Liver (tissue), 9 donors: Measurements from ENCODE around the gene AGBL4. TPM values are rescaled to one million over a fixed set of nuclear protein-coding genes. Genes with fewer than 3 reads are reported as not detected.

Experiments used
- DNase-seq: peaks from one replicate; pipeline ENCODE4 v3.0.0-alpha.2; 2017; ENCODE audit warnings: low spot score
- H3K27ac ChIP-seq, 2 donors: one replicate each; pipeline ENCODE4 v1.7.0; 2013; ENCODE audit warnings: inconsistent platforms in 2 of 2, low read length in 2 of 2, control low read depth in 1 of 2, low read depth in 1 of 2, mild to moderate bottlenecking in 1 of 2
- H3K27me3 ChIP-seq, 4 donors: one replicate each; pipeline versions ENCODE4 v1.6.1 to v1.7.0; 2013; ENCODE audit warnings: low read length in 3 of 4, inconsistent platforms in 1 of 4, mild to moderate bottlenecking in 1 of 4, moderate library complexity in 1 of 4; ENCODE audit not compliant: control insufficient read depth in 4 of 4, insufficient read depth in 4 of 4
- H3K36me3 ChIP-seq, 4 donors: one replicate each; pipeline versions ENCODE4 v1.6.1 to v1.7.0; 2013; ENCODE audit warnings: low read length in 3 of 4, mild to moderate bottlenecking in 3 of 4, low read depth in 1 of 4, moderate library complexity in 1 of 4; ENCODE audit not compliant: control insufficient read depth in 4 of 4, insufficient read depth in 3 of 4
- H3K4me1 ChIP-seq, 4 donors: one replicate each; pipeline versions ENCODE4 v1.6.1 to v1.7.0; 2013; ENCODE audit warnings: low read length in 3 of 4, mild to moderate bottlenecking in 3 of 4, moderate library complexity in 1 of 4; ENCODE audit not compliant: control insufficient read depth in 4 of 4, insufficient read depth in 4 of 4
- H3K4me3 ChIP-seq, 3 donors: one replicate each; pipeline versions ENCODE4 v1.6.1 to v1.7.0; 2013; ENCODE audit warnings: low read length in 3 of 3, control low read depth in 1 of 3, low read depth in 1 of 3, mild to moderate bottlenecking in 1 of 3
- H3K9ac ChIP-seq, 2 donors: one replicate each; pipeline ENCODE4 v1.7.0; 2013; ENCODE audit warnings: low read length in 2 of 2, mild to moderate bottlenecking in 2 of 2, moderate library complexity in 2 of 2, control low read depth in 1 of 2, low read depth in 1 of 2
- H3K9me3 ChIP-seq, 4 donors: one replicate each; pipeline versions ENCODE4 v1.6.1 to v1.7.0; 2013; ENCODE audit warnings: low read length in 3 of 4; ENCODE audit not compliant: control insufficient read depth in 4 of 4
- ATF3 ChIP-seq: IDR thresholded peaks from 2 replicates; pipeline ENCODE4 v1.6.1; 2016; ENCODE audit warnings: antibody characterized with exemption
- CTCF ChIP-seq: fragments of 150-350 bp; IDR thresholded peaks from 2 replicates; pipeline ENCODE4 v1.5.1; 2017; ENCODE audit warnings: improper control_type of control experiment, low read depth, low read length; ENCODE audit not compliant: missing input control
- EGR1 ChIP-seq, 2 donors: IDR thresholded peaks; 2 replicates each; pipeline ENCODE4 v1.6.1; 2016 to 2018; ENCODE audit warnings: antibody characterized with exemption in 2 of 2, low read depth in 2 of 2
- FOXA1 ChIP-seq: IDR thresholded peaks from 2 replicates; pipeline ENCODE4 v1.6.1; 2016; ENCODE audit warnings: antibody characterized with exemption
- FOXA2 ChIP-seq: IDR thresholded peaks from 2 replicates; pipeline ENCODE4 v1.6.1; 2016; ENCODE audit warnings: antibody characterized with exemption
- GABPA ChIP-seq, 2 donors: IDR thresholded peaks in 1 of 2; conservative IDR thresholded peaks in 1 of 2; 2 replicates each; pipeline ENCODE4 v1.6.1; 2016; ENCODE audit warnings: antibody characterized with exemption in 2 of 2, mild to moderate bottlenecking in 1 of 2, moderate library complexity in 1 of 2
- HNF4A ChIP-seq, 2 donors: conservative IDR thresholded peaks; 2 replicates each; pipeline ENCODE4 v1.6.1; 2016; ENCODE audit warnings: antibody characterized with exemption in 2 of 2, mild to moderate bottlenecking in 2 of 2
- HNF4G ChIP-seq: IDR thresholded peaks from 2 replicates; pipeline ENCODE4 v1.6.1; 2016; ENCODE audit warnings: antibody characterized with exemption
- JUND ChIP-seq, 2 donors: IDR thresholded peaks; 2 replicates each; pipeline ENCODE4 v1.6.1; 2016; ENCODE audit warnings: antibody characterized with exemption in 2 of 2
- MAX ChIP-seq: IDR thresholded peaks from 2 replicates; pipeline ENCODE4 v1.6.1; 2016; ENCODE audit warnings: antibody characterized with exemption
- NR2F2 ChIP-seq: IDR thresholded peaks from 2 replicates; pipeline ENCODE4 v1.6.1; 2016; ENCODE audit warnings: antibody characterized with exemption
- RAD21 ChIP-seq, 2 donors: IDR thresholded peaks; 2 replicates each; pipeline ENCODE4 v1.6.1; 2016; ENCODE audit warnings: antibody characterized with exemption in 2 of 2, mild to moderate bottlenecking in 2 of 2
- REST ChIP-seq: IDR thresholded peaks from 2 replicates; pipeline ENCODE4 v1.6.1; 2016; ENCODE audit warnings: antibody characterized with exemption, mild to moderate bottlenecking
- RXRA ChIP-seq, 2 donors: IDR thresholded peaks; 2 replicates each; pipeline ENCODE4 v1.6.1; 2017 to 2018; ENCODE audit warnings: antibody characterized with exemption in 2 of 2, mild to moderate bottlenecking in 1 of 2
- SP1 ChIP-seq: IDR thresholded peaks from 2 replicates; pipeline ENCODE4 v1.6.1; 2018; ENCODE audit warnings: antibody characterized with exemption, mild to moderate bottlenecking
- TAF1 ChIP-seq: conservative IDR thresholded peaks from 2 replicates; pipeline ENCODE4 v1.6.1; 2016; ENCODE audit warnings: antibody characterized with exemption, mild to moderate bottlenecking
- YY1 ChIP-seq: IDR thresholded peaks from 2 replicates; pipeline ENCODE4 v1.6.1; 2016; ENCODE audit warnings: antibody characterized with exemption, mild to moderate bottlenecking
- ZBTB33 ChIP-seq: IDR thresholded peaks from 2 replicates; pipeline ENCODE4 v1.6.1; 2016; ENCODE audit warnings: antibody characterized with exemption
- WGBS: extraction: QIAGEN DNeasy Blood & Tissue Kit; methylation state at CpG from one replicate; pipeline ENCODE4 v1.1.7; 2013; 5-methylcytosine and 5-hydroxymethylcytosine counted together
- polyA plus RNA-seq, 2 donors: library from polyadenylated mRNA; stranded (reverse) in 1 of 2; unstranded in 1 of 2; fragments of 200-250 nt in 1 of 2; fragments of >200 nt in 1 of 2; fragmentation: Nextera tagmentation in 1 of 2; extraction: Ambion mirVana in 1 of 2; gene quantifications; one replicate each; pipeline versions ENCODE4 v1.2.1 to v1.2.3, GENCODE V29; 2013 to 2015
- total RNA-seq, 2 donors: library from RNA; depleted of rRNA; stranded (reverse); fragments of >200 nt; gene quantifications; one replicate each; pipeline ENCODE4 v1.2.3, GENCODE V29; 2014
- donor health status: healthy.
- donor health status: healthy.
- donor health status: healthy.
- donor health status: healthy.
- donor health status: healthy.

Gene AGBL4
- total and polyA plus RNA-seq, 4 donors: 0.75 to 0.76 TPM; not detected in 2

GRCh38 chr1:49465486-49466185, 558.1 kb downstream of the AGBL4 start:
- Histone ChIP-seq H3K27me3 (peaks cover 0 to 3% (median 0%) of the 10 kb centered on the region in 4 donors), H3K27ac (no peak overlapping the region), H3K9ac (no peak overlapping the region), H3K4me3 (no peak overlapping the region), H3K9me3 (no peaks in the 10 kb centered on the region), H3K36me3 (no peaks in the 10 kb centered on the region), H3K4me1 (no peaks in the 10 kb centered on the region)
- DNase-seq: no peak
- 51% methylated on average over 4 of the region's 4 CpGs for WGBS
- TF ChIP-seq JUND (IDR thresholded peaks at IDR 0.05): no peak
- TF ChIP-seq YY1: no peak
- TF ChIP-seq ZBTB33: no peak
- TF ChIP-seq FOXA2: no peak
- no peak for TF ChIP-seq ATF3
- TF ChIP-seq HNF4G: no peak

GRCh38 chr1:49448200-49448599, 575.6 kb downstream of the AGBL4 start:
- no peak for TF ChIP-seq CTCF
- TF ChIP-seq SP1: no peak
- TF ChIP-seq GABPA (IDR thresholded peaks at IDR 0.05 in 1 of 2, conservative IDR thresholded peaks at IDR 0.05 in 1 of 2): no peak
- TF ChIP-seq ATF3: no peak
- no peak for TF ChIP-seq FOXA2
- TF ChIP-seq HNF4A (conservative IDR thresholded peaks at IDR 0.05): no peak
- no peak for TF ChIP-seq MAX
- no peak for TF ChIP-seq JUND (IDR thresholded peaks at IDR 0.05)
- no peak for TF ChIP-seq FOXA1
- TF ChIP-seq EGR1 (IDR thresholded peaks at IDR 0.05; ENCODE audit: low read depth in 2 of 2): no peak
- TF ChIP-seq NR2F2: no peak
- no peak for TF ChIP-seq TAF1
- TF ChIP-seq HNF4G: no peak
- TF ChIP-seq YY1: no peak
- TF ChIP-seq RAD21 (IDR thresholded peaks at IDR 0.05): no peak
- TF ChIP-seq RXRA (IDR thresholded peaks at IDR 0.05): no peak
- no peak for TF ChIP-seq ZBTB33
- TF ChIP-seq REST: no peak
- H3K9ac ChIP-seq: no peak overlapping the region
- H3K36me3 ChIP-seq: no peaks in the 10 kb centered on the region
- H3K27ac ChIP-seq: no peak overlapping the region
- DNase-seq: no peak
- no peaks in the 10 kb centered on the region for H3K9me3 ChIP-seq
- no peak overlapping the region for H3K4me3 ChIP-seq
- WGBS: 64% methylated on average over 2 of the region's 2 CpGs
- H3K27me3 ChIP-seq: no peaks in the 10 kb centered on the region
- no peaks in the 10 kb centered on the region for H3K4me1 ChIP-seq
